Ishikawa (cell line): ENCODE data around the gene ARCN1.

Experiments used
- CEBPB ChIP-seq: IDR thresholded peaks from 2 replicates; pipeline ENCODE4 v1.6.1; 2012
- FOXM1 ChIP-seq: IDR thresholded peaks from 2 replicates; pipeline ENCODE4 v1.6.1; 2012; ENCODE audit warnings: low read depth, borderline replicate concordance
- TAF1 ChIP-seq: IDR thresholded peaks from 2 replicates; pipeline ENCODE4 v1.6.1; 2012; ENCODE audit warnings: low read depth, mild to moderate bottlenecking
- TCF12 ChIP-seq: IDR thresholded peaks from 2 replicates; pipeline ENCODE4 v1.6.1; 2012; ENCODE audit warnings: low read depth

DNA sequence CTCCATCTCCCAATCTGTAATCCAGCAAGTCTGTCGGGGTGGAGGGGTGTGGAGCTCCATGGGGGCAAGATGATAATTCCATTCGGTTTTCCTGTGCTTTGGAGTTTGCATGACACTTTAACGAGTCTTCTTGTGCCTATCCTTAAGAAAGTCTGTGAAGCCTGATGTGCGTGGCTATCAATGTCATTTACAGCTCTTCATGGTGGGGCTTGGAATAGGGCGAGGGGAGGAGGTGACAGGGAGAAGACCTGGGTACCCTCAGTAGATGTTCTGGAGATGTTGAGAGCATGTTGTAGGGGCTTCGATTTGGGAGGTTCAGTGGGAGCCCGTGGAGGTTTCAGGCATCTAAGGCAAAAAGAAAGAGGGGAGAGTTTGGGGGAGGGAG, 34.6 kb downstream of the ARCN1 start:
- TF ChIP-seq CEBPB (no peak), FOXM1 (no peak), TAF1 (no peak), TCF12 (no peak)
